Measurements from ENCODE around the gene RGL1. TPM values are rescaled to one million over a fixed set of nuclear protein-coding genes. Genes with fewer than 3 reads are reported as not detected.
A peak's percentile ranks its signal among the peaks of the same experiment; 100 is the strongest.

Gene RGL1
- total RNA-seq, 1 donor from 2014 or later, result 17.0 TPM

DNA sequence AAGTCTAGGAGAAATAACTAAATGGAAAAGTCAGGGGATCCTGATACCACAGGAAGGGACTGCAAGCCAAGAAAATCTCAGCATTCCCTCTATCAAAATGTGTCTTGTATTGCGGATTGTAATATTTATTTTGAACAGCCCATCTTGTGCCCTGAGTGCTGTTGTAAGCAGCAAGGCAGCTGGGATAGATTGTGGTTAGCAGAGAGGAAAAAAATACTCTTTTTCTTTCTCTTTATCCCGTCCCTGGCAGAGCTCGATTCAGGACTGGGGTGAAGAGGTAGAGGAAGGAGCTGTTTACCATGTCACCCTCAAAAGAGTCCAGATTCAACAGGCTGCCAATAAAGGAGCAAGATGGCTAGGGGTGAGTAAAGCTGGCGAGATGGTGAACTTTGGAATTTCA, 1.2 kb downstream of the RGL1 start:
- H3K27ac Mint-ChIP-seq, result peak overlapping the region; percentile 73
- no peaks in the 10 kb centered on the region for H3K27me3 Mint-ChIP-seq
- H3K4me3 Mint-ChIP-seq, result peak overlapping the region; percentile 95
- TF ChIP-seq, protein P1, sequence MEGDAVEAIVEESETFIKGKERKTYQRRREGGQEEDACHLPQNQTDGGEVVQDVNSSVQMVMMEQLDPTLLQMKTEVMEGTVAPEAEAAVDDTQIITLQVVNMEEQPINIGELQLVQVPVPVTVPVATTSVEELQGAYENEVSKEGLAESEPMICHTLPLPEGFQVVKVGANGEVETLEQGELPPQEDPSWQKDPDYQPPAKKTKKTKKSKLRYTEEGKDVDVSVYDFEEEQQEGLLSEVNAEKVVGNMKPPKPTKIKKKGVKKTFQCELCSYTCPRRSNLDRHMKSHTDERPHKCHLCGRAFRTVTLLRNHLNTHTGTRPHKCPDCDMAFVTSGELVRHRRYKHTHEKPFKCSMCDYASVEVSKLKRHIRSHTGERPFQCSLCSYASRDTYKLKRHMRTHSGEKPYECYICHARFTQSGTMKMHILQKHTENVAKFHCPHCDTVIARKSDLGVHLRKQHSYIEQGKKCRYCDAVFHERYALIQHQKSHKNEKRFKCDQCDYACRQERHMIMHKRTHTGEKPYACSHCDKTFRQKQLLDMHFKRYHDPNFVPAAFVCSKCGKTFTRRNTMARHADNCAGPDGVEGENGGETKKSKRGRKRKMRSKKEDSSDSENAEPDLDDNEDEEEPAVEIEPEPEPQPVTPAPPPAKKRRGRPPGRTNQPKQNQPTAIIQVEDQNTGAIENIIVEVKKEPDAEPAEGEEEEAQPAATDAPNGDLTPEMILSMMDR (conservative IDR thresholded peaks at IDR 0.05), result no peak
- no peak for DNase-seq (ENCODE audit: extremely low spot score, unreplicated experiment)
- H3K36me3 Mint-ChIP-seq, result peaks cover 24% of the 10 kb centered on the region
- H3K4me1 Mint-ChIP-seq (ENCODE audit: unreplicated experiment), result peaks cover 53% of the 10 kb centered on the region
- H3K9me3 Mint-ChIP-seq, result peaks cover 11% of the 10 kb centered on the region

DNA sequence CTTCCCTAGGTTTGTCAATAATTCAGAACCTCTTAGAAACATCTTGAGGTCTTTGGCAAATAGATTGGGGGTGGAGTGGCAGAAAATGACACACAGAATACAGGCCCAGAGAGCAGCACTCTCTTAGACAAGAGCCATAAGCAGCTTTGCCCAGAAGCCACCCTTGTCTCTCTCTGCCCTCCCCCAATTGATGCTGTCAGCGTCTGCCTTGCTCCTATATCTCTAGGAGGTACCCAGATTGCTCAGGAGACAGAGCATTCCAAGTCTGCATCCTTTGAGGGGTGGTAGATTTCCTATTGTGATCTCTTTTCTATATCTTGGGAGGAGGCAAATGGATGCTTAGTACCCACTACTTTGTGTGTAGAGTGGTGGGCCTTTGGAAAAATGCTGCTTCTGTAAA, 1.8 kb downstream of the RGL1 start:
- Mint-ChIP-seq H3K4me1 (ENCODE audit: unreplicated experiment) (peaks cover 53% of the 10 kb centered on the region), H3K27ac (peak overlapping the region; percentile 73), H3K9me3 (peaks cover 6% of the 10 kb centered on the region), H3K4me3 (peak overlapping the region; percentile 95), H3K36me3 (peaks cover 24% of the 10 kb centered on the region), H3K27me3 (no peaks in the 10 kb centered on the region)
- TF ChIP-seq, protein P1 (conservative IDR thresholded peaks at IDR 0.05), result no peak
- no peak for DNase-seq (ENCODE audit: extremely low spot score, unreplicated experiment)

DNA sequence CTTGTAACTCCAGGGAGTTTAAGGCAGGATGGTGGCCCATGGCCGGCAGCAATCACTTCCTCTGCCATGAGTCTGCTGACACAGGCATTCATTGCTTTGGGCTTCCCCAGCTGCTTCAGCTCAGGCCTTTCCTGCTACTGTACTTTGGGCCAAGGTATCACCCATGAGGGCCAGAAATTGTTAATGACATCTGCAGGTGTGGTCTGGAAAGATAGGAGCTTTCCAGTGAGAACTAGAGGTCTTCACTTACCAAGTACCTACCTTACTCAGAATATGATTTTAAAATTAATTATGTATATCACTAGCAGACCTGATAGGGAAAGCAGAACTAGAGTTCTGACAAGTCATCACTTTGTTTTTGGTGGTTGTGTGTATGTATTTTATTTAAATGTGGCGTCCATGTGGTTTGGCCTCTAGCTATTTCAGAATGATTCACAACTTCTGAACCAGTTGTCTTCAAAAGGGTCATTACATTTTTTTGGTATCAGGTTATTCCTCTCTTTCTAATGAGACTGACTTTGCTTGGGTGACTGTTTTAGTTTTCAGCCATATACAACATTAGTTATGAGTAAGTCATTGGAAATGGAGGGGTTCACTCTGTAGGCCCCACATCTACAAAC, 2.7 kb downstream of the RGL1 start:
- no peak for DNase-seq (ENCODE audit: extremely low spot score, unreplicated experiment)
- H3K9me3 Mint-ChIP-seq, result no peaks in the 10 kb centered on the region
- peaks cover 59% of the 10 kb centered on the region for H3K4me1 Mint-ChIP-seq (ENCODE audit: unreplicated experiment)
- H3K27ac Mint-ChIP-seq, result no peak overlapping the region
- peak overlapping the region; percentile 95 for H3K4me3 Mint-ChIP-seq
- TF ChIP-seq, protein P1 (conservative IDR thresholded peaks at IDR 0.05), result no peak
- H3K27me3 Mint-ChIP-seq, result no peaks in the 10 kb centered on the region
- H3K36me3 Mint-ChIP-seq, result peaks cover 28% of the 10 kb centered on the region

GRCh38 chr1:183808296-183809027, 3.5 kb downstream of the RGL1 start:
- peaks cover 67% of the 10 kb centered on the region for H3K4me1 Mint-ChIP-seq (ENCODE audit: unreplicated experiment)
- TF ChIP-seq, protein P1 (conservative IDR thresholded peaks at IDR 0.05), result no peak
- no peaks in the 10 kb centered on the region for H3K9me3 Mint-ChIP-seq
- H3K27ac Mint-ChIP-seq, result no peak overlapping the region
- no peak for DNase-seq (ENCODE audit: extremely low spot score, unreplicated experiment)
- peak overlapping the region; percentile 95 for H3K4me3 Mint-ChIP-seq
- H3K27me3 Mint-ChIP-seq, result no peaks in the 10 kb centered on the region
- H3K36me3 Mint-ChIP-seq, result peaks cover 28% of the 10 kb centered on the region

DNA sequence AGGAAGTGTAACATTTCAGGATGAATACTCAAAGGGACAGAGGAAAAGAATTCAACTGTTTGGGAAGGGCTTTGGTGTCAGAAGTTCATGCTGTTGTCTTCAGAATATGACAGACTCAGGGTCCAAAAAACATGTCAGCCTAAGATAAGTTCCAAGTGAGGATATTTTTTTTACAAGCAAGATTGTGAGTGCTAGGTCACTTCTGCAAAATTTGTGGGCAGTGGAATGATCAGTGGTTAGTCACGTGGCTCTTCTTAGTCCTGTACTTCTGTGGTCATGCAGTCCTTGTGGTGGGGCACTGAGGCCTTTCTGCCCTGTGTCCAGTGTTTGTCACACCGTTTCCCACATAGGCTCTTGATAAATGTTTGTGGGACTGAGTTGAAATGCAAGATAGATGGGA, 5.2 kb downstream of the RGL1 start:
- Mint-ChIP-seq H3K4me3 (peak overlapping the region; percentile 3), H3K9me3 (no peaks in the 10 kb centered on the region), H3K36me3 (peaks cover 28% of the 10 kb centered on the region), H3K27me3 (no peaks in the 10 kb centered on the region), H3K4me1 (ENCODE audit: unreplicated experiment) (peaks cover 66% of the 10 kb centered on the region), H3K27ac (no peak overlapping the region)
- TF ChIP-seq, protein P1 (conservative IDR thresholded peaks at IDR 0.05), result no peak
- no peak for DNase-seq (ENCODE audit: extremely low spot score, unreplicated experiment)
